GM19455 (cell line): Measurements from ENCODE around the gene SLC31A1.

ENCODE experiments used
- ATAC-seq: cut with Tn5 transposase; IDR thresholded peaks from one replicate; pipeline ENCODE4 v1.9.1; 2021; ENCODE audit not compliant: unreplicated experiment

The SLC31A1 gene

GRCh38 chr9:113221003-113221799 lies at the start of gene SLC31A1, which contains the start of gene FKBP15:
Gene SLC31A1 (plus strand): TSS chr9:113221544. CDS start chr9:113256149, 34,605 bp downstream.
Gene FKBP15 (minus strand): TSS chr9:113221277. CDS start chr9:113221243, 34 bp downstream.
- peak; percentile 80 for ATAC-seq

DNA sequence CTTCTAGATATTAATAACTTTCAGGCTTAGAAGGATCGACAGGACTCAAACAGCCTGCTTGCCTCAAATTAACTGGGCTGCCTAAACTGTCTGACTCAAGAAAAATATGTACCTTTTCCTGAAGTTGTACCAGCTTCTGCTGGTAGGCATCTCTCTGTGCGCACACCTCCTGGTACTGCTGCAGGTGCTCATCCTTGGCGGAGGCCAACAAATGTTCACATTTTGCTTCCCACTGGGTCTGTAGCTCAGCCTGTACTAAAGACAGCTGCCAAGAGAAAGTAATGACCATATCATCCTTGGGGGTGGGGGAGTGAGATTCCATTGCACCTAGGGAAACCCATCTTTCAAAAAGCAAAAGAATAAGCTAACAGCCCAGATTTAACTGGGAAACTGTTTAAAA lies 48.0 kb upstream of the SLC31A1 start:
- ATAC-seq = no peak

DNA sequence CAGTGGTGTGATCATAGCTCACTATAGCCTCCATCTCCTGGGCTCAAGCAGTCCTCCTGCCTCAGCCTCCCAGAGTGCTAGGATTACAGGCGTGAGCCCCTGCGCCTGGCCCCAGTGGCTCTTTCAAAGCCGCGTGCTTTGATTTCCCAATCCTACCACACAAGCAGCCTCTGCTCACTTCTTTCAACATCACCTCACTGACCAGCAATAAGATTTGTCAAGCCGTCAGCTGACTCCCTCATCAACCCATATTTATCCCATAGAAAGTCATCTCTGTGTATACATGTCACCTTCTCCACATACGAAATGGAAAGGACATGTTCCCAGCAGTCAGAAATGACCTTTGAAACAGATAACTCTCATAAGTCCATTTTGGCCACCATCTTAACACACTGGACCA lies 44.5 kb upstream of the SLC31A1 start:
- ATAC-seq = no peak

- no peak for ATAC-seq
Observed at GRCh38 chr9:113177251-113177650, 44.1 kb upstream of the SLC31A1 start.

DNA sequence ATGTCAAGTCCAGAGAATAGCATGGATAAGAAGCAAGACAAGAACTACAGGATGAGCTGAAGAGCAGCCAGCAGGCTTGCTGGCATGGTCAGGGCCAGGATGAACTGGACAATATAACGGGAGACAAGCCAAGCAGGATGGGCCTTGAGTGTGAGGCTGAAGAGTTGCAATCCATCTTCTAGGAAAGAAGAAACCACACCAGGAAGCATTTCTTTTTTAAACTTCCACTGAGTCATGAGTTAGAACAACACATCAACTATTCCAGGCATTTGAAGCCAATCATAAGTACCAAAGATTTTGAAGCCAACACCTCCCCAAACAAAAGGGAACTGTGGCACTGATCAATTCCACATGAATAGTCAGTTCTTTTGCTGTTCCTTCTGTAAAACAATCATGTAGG lies 43.3 kb upstream of the SLC31A1 start:
- no peak for ATAC-seq

GRCh38 chr9:113179839-113180238 lies 41.5 kb upstream of the SLC31A1 start:
- ATAC-seq = no peak

GRCh38 chr9:113181165-113181564 lies 40.2 kb upstream of the SLC31A1 start:
- ATAC-seq = no peak

DNA sequence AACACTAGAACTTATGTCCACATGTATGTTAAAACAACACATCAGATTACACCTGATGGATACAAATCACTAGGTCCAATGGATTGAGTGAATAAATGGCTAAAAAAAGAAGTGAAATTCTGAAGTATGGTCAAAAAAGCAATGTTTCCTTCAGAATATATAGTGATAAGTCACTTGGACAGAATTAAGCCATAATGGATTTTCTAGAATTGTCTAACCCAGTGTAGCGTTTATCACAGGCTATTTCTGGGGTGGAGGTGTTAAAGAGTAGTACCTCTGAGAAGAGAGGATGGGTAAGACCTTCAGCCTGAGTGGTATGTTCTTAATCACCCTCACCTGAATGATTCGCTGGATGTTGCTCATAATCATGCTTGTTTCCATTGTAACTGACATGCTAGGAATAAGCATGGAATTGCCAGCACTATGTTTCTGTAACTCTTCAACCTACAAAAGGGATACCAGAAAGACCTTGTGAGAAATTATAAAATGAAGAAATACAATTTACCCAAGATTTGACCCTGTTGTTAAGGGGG lies 37.3 kb upstream of the SLC31A1 start:
- no peak for ATAC-seq

- no peak for ATAC-seq
Observed at GRCh38 chr9:113184539-113184938, 36.8 kb upstream of the SLC31A1 start.

- no peak for ATAC-seq
Observed at GRCh38 chr9:113185271-113185670, 36.1 kb upstream of the SLC31A1 start.

DNA sequence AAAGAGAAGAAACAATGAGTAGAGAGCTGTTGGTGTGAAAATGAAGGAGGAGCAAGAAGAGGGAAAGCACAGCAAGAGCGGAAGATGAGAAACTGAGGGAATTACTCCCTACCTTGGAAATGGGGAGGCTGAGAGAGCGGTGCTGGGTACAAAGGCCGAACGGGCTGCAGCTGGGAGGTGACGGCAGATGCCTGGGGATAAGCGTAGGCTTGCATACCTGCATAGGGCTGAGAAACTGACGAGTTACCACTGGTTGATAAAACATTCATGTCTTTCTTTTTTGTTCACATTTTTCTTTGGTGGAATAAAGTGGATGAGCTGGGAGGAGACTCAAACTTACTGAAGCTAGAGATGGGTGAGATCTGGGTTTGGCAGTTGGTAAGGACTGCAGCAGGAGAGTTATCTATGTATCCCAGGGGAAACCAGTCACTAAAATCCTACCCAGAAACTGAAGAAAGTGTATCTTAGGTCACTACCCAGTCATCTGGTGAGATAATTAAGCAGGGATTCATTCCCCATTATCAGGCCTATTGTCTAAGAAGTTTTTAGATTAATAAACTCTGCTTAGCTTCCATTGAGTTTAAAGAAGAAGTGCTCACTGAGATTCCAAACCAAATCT lies 35.1 kb upstream of the SLC31A1 start:
- no peak for ATAC-seq

DNA sequence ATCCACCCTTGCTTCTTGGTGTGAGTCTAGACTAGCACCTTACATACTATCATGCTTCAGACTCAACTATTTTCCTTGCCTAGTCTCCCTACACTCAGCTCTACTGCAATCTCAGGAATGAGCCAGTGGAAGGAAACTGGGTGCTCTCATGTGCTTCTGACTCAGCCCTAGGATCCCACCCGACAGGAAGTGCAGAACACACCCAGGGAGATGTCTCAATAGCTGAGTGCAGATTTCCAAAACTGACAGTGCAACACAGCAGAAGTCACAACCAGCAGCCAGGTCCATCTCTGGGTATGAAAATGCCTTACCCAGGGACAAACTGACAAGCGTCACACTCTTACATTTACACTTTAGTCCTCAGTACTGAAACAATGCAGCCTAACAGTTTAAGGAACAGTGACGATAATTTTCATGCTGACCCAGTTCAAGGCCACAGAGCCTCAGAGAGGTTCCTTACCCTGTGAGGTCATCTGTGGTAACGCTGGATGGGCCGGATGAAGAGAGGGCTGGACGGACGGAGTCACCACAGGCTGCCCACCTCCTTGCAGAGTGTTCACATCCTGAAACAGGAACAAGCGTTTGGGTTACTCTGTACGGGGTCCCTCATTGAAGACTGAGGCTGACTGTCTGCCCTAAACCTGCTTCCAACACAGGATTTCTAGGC lies 33.3 kb upstream of the SLC31A1 start:
- no peak for ATAC-seq

GRCh38 chr9:113192455-113192854 lies 28.9 kb upstream of the SLC31A1 start:
- no peak for ATAC-seq

DNA sequence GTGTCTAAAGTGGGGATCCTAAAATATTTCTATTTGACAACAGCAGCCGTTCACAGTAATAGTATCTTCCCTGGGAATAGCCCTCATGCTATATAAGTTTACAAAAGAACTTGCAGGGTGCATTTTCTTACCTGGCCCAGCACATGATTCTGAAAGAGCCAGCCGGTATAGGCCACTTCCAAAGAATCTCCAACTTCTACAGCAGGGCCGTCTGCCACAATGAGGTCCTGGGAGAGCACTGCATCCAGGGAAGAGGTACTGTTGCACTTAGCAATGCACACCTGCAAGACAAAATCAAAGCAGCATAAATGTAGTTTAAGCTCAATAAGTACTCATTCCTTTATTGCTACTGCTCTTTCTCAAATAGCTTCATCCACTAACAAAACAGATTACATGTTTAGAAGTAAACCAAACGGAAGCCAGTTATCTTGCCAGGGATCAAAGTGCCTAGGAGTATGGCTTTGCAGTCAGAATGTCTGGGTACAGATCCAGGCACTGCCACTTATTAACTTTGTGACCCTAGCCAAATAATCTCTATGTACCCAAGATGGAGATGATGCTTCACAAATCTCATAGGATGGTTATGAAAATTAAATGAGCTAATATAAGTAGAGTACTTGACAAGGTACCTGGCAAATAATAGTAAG lies 21.5 kb upstream of the SLC31A1 start:
- no peak for ATAC-seq

GRCh38 chr9:113205432-113205831 lies 15.9 kb upstream of the SLC31A1 start:
- no peak for ATAC-seq

DNA sequence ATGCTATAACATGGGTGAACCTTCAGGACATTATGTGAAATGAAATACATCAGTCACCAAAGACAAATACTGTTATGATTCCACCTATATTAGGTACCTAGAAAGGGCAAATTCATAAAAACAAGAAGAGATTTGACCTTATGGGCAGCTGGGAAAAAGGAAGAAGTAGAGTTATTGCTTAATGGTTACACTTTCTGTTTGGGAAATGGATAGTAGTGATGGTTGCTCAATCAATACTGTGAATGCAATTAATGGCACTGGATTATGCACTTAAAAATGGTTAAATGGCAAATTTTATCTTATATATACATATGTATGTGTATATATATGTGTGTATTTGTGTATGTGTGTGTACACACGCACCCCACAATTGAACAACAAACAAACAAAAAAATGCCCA lies 15.5 kb upstream of the SLC31A1 start:
- no peak for ATAC-seq

DNA sequence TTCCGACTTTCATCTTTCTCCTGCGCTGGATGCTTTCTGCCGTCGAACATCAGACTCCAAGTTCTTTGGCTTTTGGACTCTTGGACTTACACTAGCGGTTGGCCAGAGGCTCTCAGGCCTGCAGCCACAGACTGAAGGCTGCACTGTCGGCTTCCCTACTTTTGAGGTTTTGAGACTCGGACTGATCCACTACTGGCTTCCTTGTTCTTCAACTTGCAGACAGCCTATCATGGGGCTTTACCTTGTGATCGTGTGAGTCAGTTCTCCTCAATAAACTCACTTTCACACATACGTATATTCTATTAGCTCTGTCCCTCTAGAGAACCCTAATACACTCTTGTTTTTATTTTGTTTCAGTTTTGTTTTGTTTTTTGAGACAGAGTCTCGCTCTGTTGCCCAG lies 10.5 kb upstream of the SLC31A1 start:
- no peak for ATAC-seq

DNA sequence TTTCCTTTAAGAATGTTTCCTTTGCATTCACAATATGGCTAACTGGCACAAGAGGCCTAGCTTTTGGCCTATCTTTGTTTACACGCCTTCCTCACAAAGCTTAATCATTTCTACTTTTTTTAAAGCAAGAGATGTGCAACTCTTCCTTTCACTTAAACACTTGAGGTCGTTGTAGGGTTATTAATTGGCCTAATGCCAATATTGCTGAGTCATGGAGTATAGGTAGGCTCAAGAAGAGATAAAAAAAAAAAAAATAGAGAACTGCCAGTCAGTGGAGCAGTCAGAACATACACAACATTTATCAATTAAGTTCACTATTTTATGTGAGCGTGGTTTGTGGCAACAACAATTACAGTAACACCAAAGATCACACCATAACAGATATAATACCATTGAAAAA lies 6.2 kb upstream of the SLC31A1 start:
- ATAC-seq = no peak

DNA sequence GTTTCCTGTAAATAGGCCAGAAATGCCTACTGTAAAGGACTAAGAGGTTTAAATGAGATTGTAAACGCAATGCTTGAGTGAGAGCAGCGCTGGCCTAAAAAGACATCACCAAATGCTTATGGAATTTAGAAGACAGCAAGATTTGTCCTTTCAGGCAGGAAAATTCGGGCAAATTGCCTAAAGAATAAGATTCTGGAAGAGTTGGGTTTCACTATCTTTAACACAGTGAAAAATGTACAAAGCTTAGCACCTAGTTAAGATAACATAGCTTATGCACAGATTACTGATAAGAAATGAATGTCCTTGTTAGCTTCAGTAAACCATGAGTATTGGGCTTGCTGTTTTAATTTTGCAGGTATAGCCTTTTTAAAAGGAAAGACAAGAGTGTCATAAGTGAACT lies 4.9 kb upstream of the SLC31A1 start:
- no peak for ATAC-seq

DNA sequence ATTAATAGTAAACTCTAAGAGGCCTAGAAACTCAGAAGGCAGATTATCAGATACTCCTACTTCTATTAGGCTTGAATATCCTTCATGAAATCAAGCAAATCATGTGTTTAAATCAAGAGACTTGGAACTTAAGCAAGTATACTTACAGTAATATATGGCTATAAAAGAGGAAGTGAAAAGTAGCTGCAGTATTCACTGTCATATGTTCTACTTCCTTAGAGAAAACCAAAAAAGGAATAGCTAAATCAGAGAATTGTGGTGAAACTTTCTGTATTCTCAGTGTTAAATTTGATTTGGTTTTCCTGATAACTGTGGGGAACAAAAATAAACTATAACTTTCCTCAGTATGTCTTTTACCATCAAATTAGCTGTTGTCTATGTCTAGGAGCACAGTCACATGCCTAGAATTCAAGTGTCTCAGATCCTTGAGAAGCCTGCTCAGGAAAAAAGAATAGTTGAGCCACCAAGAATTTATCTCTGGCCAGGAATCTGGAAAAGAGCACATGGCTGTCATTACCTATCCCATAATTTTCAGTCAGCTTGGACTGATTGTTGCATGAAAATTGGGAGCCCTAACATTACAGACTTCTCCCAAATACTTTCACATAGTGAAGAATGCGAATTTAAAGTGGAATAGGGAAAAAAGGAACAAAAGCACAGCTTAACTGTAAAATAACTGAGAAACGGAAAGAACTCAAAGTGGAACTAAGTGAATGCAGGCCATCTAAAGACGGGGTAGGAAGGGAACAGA lies 2.0 kb upstream of the SLC31A1 start:
- peak; percentile 37 for ATAC-seq

DNA sequence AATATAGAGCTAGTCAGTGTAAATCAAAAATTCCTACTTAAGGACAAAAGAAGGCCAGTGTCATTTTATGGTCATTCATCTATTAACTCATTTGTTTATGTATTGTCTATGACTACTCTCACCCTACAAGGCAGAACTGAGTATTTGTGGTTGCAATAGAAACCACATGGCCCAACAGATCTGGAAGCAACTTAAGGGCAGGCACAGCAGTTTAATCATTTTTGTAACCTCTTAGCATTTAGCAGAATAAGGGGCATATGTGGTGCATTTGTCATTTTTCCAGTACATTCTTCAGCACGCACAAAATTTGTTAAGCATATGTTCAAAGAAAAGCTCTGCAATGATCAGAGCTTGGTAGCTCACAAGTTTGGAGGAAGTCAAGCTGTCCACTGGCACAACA lies 1.4 kb upstream of the SLC31A1 start:
- peak; percentile 50 for ATAC-seq
